Measurements from ENCODE around the gene ATF1. TPM values are rescaled to one million over a fixed set of nuclear protein-coding genes. Genes with fewer than 3 reads are reported as not detected.
A peak's percentile ranks its signal among the peaks of the same experiment; 100 is the strongest.

ATF1 gene
- total RNA-seq, 4 donors from 2014 or later, result 16.6 to 29.1 (median 21.1) TPM

GRCh38 chr12:50728841-50729240, 35.1 kb upstream of the ATF1 start:
- WGBS, result 75% methylated on average over 4 of the region's 4 CpGs
- intact Hi-C loops (cut with DNase I), result no loop called here
- H3K36me3 ChIP-seq, result peaks cover 68 to 97% (median 83%) of the 10 kb centered on the region in 4 donors
- no peak for TF ChIP-seq POLR2A (IDR thresholded peaks at IDR 0.05; ENCODE audit: low read depth)
- peaks cover 0 to 19% (median 4%) of the 10 kb centered on the region in 4 donors for H3K4me1 ChIP-seq
- no peak overlapping the region for H3K27ac ChIP-seq (replicated peaks in 1 of 4)
- H3K27me3 ChIP-seq, result no peaks in the 10 kb centered on the region
- H3K9me3 ChIP-seq, result no peaks in the 10 kb centered on the region
- H3K4me3 ChIP-seq, result no peak overlapping the region
- no peak for DNase-seq (ENCODE audit: extremely low spot score)

DNA sequence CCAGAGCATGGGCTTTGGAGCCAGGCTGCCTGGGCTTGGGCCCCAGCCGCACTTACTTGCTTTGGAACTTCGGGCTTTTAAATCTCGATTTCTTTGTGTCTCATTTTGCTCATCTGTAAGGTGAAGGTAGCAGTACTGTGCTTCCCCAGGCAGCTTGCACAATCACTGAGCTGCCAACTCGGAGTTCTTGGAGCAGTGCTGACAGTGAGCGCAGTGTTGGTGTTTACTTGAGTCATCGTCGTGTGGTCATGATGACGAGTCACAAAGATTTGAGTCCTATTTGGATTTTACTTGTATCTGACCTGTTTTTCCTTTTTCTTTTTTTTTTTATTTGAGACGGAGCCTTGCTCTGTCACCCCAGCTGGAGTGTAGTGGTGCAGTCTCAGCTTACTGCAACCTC, 31.3 kb upstream of the ATF1 start:
- intact Hi-C loops (cut with DNase I), result no loop called here
- Histone ChIP-seq H3K36me3 (peaks cover 53 to 96% (median 89%) of the 10 kb centered on the region in 4 donors), H3K4me1 (no peaks in the 10 kb centered on the region), H3K27ac (replicated peaks in 1 of 4) (no peak overlapping the region), H3K9me3 (no peaks in the 10 kb centered on the region), H3K4me3 (no peak overlapping the region), H3K27me3 (no peaks in the 10 kb centered on the region)
- WGBS, result 87% methylated on average over 9 of the region's 9 CpGs
- TF ChIP-seq EP300 (IDR thresholded peaks at IDR 0.05) (no peak), CTCF (IDR thresholded peaks at IDR 0.05) (no peak), POLR2A (IDR thresholded peaks at IDR 0.05; ENCODE audit: low read depth) (no peak), POLR2AphosphoS5 (IDR thresholded peaks at IDR 0.05) (no peak)
- DNase-seq (ENCODE audit: extremely low spot score), result no peak

- intact Hi-C loops (cut with DNase I), result no loop called here
- TF ChIP-seq POLR2AphosphoS5 (IDR thresholded peaks at IDR 0.05), result no peak
- TF ChIP-seq CTCF (IDR thresholded peaks at IDR 0.05), result no peak
- TF ChIP-seq POLR2A (IDR thresholded peaks at IDR 0.05; ENCODE audit: low read depth), result no peak
- TF ChIP-seq EP300 (IDR thresholded peaks at IDR 0.05), result no peak
- DNase-seq (ENCODE audit: extremely low spot score), result no peak
- Histone ChIP-seq H3K27ac (replicated peaks in 1 of 4) (no peak overlapping the region), H3K36me3 (peaks cover 50 to 96% (median 90%) of the 10 kb centered on the region in 4 donors), H3K4me3 (no peak overlapping the region), H3K27me3 (no peaks in the 10 kb centered on the region), H3K4me1 (no peaks in the 10 kb centered on the region), H3K9me3 (no peaks in the 10 kb centered on the region)
- WGBS, result 87% methylated on average over 3 of the region's 3 CpGs
Observed at GRCh38 chr12:50733706-50734105, 30.2 kb upstream of the ATF1 start.

DNA sequence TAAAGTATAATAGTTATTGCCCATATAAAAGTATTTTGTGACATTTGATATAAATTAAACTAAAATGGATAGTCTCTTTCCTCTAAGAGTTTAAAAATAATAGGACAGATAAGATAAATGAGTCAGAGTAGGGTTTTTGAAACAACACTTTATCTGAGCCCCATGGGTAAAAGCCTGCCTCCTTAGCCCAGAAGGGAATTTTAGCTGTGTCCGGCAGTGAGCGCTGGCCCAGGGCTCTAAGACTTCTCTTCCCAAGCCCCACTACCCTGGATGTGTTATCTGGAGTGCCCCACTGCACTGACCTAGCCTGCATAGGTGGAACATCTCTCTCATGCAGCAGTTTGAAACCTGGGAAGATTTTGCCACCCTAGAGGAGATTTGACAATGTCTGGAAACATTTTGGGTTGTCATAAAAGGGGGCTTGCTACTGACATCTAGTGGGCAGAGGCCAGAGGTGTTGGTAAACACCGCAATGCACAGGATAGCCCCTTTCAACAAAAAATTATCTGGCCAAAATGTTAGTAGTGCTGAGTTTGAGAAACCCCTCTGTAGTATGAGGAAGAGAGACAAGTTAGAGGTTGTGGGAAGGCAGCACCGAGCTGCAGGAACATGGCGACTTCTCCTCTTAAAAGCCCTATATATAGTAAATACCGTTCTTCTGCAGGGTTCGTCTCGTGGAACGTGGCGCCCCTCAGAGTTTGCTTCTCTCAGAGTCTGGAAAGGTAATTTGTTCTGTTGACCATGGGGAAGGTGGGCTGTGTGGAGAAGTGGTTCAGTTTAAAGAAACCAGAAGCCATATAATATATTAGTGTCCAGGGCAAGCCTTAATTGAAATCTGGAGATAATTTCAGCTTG, 29.3 kb upstream of the ATF1 start:
- Histone ChIP-seq H3K9me3 (no peaks in the 10 kb centered on the region), H3K36me3 (peaks cover 45 to 96% (median 91%) of the 10 kb centered on the region in 4 donors), H3K4me1 (no peaks in the 10 kb centered on the region), H3K4me3 (no peak overlapping the region), H3K27me3 (no peaks in the 10 kb centered on the region), H3K27ac (replicated peaks in 1 of 4) (no peak overlapping the region)
- TF ChIP-seq POLR2A (IDR thresholded peaks at IDR 0.05; ENCODE audit: low read depth) (no peak), CTCF (IDR thresholded peaks at IDR 0.05) (peak; percentile 22 to 48 (median 32))
- intact Hi-C loops (cut with DNase I), result no loop called here
- WGBS, result 82% methylated on average over 10 of the region's 10 CpGs
- DNase-seq (ENCODE audit: extremely low spot score), result no peak

DNA sequence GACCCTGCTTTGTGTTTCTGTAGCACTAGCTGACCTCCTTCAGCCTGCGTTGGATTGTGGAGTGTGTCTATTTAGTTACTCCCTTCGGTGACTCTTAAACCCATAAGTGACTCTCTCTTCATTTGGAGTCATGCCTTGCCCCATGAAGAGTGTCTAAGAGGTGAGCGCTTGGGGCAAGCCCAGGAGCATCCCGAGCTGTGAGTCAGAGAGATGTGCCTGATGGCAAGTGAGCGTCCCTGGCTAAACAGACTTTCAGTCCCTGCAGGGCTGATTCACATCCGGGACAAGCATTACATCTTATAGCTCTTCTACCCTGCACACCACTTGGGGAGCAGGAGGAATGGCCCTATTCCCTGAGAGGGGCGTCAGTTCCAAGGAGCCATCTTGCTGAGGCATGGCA, 24.3 kb upstream of the ATF1 start:
- no peak for TF ChIP-seq POLR2A (IDR thresholded peaks at IDR 0.05; ENCODE audit: low read depth)
- no peak for TF ChIP-seq EP300 (IDR thresholded peaks at IDR 0.05)
- no peak for TF ChIP-seq POLR2AphosphoS5 (IDR thresholded peaks at IDR 0.05)
- TF ChIP-seq CTCF (IDR thresholded peaks at IDR 0.05), result no peak
- intact Hi-C loops (cut with DNase I), result no loop called here
- WGBS, result 86% methylated on average over 5 of the region's 7 CpGs
- no peak for DNase-seq (ENCODE audit: extremely low spot score)
- Histone ChIP-seq H3K27me3 (no peaks in the 10 kb centered on the region), H3K4me3 (no peak overlapping the region), H3K36me3 (peaks cover 43 to 100% (median 96%) of the 10 kb centered on the region in 4 donors), H3K9me3 (no peaks in the 10 kb centered on the region), H3K4me1 (no peaks in the 10 kb centered on the region), H3K27ac (replicated peaks in 1 of 4) (no peak overlapping the region)
